Thyroid gland (tissue), 4 donors: ENCODE results near the gene ZNF397.

Source experiments
- POLR2A ChIP-seq, 2 donors: fragments of 450-650 bp; IDR thresholded peaks; one replicate each; pipeline ENCODE4 v1.6.1; 2017; ENCODE audit warnings: antibody characterized with exemption in 2 of 2, mild to moderate bottlenecking in 2 of 2, moderate library complexity in 1 of 2
- TF ChIP-seq, protein P1 (sequence below), 6 experiments: fragments of 200-600 bp in 3 of 6; fragments of 450-650 bp in 3 of 6; sonication (generic) in 3 of 6; IDR thresholded peaks; one replicate each; pipeline ENCODE4 v1.5.1; 2016 to 2019; ENCODE audit warnings: antibody characterized with exemption in 6 of 6, mild to moderate bottlenecking in 2 of 6, inconsistent platforms in 1 of 6, moderate library complexity in 1 of 6

DNA sequence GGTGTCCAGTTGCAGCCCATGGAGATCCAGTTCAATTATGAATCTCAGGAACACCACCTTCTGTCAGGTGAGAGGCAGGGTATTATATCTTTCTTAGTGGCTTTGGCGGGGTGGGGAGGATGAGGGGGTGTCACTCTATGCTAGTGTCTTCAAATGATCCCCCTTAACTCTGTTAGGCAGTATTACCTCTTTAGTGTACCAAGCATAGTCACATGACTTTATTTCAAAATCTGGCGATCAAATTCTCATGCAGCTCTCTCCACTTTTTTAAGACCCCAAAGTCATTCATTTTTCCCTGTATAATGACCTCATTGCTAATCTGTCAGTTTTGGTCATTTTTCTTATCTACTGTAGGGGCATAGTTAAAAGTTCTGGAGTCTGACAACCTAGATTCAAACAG lies 50.3 kb downstream of the ZNF397 start:
- TF ChIP-seq, protein P1, sequence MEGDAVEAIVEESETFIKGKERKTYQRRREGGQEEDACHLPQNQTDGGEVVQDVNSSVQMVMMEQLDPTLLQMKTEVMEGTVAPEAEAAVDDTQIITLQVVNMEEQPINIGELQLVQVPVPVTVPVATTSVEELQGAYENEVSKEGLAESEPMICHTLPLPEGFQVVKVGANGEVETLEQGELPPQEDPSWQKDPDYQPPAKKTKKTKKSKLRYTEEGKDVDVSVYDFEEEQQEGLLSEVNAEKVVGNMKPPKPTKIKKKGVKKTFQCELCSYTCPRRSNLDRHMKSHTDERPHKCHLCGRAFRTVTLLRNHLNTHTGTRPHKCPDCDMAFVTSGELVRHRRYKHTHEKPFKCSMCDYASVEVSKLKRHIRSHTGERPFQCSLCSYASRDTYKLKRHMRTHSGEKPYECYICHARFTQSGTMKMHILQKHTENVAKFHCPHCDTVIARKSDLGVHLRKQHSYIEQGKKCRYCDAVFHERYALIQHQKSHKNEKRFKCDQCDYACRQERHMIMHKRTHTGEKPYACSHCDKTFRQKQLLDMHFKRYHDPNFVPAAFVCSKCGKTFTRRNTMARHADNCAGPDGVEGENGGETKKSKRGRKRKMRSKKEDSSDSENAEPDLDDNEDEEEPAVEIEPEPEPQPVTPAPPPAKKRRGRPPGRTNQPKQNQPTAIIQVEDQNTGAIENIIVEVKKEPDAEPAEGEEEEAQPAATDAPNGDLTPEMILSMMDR (IDR thresholded peaks at IDR 0.05) = no peak
- TF ChIP-seq POLR2A (IDR thresholded peaks at IDR 0.05) = no peak
